Kidney epithelial cell (primary cell): ENCODE data around the gene ULK4. TPM values are rescaled to one million over a fixed set of nuclear protein-coding genes. Genes with fewer than 3 reads are reported as not detected.

Experiments used
- DNase-seq: peaks from one replicate; pipeline ENCODE4 v3.0.0-alpha.2; 2010; ENCODE audit warnings: low read depth
- H3K27me3 ChIP-seq: 2 replicates; pipeline ENCODE4 v1.6.0; 2011; ENCODE audit warnings: low read length; ENCODE audit not compliant: control insufficient read depth, insufficient read depth
- H3K36me3 ChIP-seq: 2 replicates; pipeline ENCODE4 v1.5.1; 2011; ENCODE audit warnings: low read length; ENCODE audit not compliant: control insufficient read depth, insufficient read depth
- H3K4me3 ChIP-seq: 2 replicates; pipeline ENCODE4 v1.5.1; 2011; ENCODE audit warnings: low read depth, mild to moderate bottlenecking, control low read depth, low read length
- CTCF ChIP-seq: IDR thresholded peaks from 2 replicates; pipeline ENCODE4 v1.5.1; 2011; ENCODE audit warnings: mild to moderate bottlenecking, moderate library complexity, low read length, control low read depth, inconsistent platforms; ENCODE audit not compliant: insufficient read depth, poor library complexity, severe bottlenecking
- total RNA-seq: library from RNA; depleted of rRNA; stranded (reverse); fragments of >200 nt; gene quantifications from 2 replicates; pipeline ENCODE4 v1.2.3, GENCODE V29; 2015

The ULK4 gene
- total RNA-seq, 1 donor from 2014 or later = 18.3 TPM

GRCh38 chr3:41222501-41222900 is 739.4 kb downstream of the ULK4 start:
- H3K27me3 ChIP-seq = no peaks in the 10 kb centered on the region
- TF ChIP-seq CTCF = no peak
- no peak overlapping the region for H3K4me3 ChIP-seq
- H3K36me3 ChIP-seq = peaks cover 3% of the 10 kb centered on the region
- DNase-seq = no peak

DNA sequence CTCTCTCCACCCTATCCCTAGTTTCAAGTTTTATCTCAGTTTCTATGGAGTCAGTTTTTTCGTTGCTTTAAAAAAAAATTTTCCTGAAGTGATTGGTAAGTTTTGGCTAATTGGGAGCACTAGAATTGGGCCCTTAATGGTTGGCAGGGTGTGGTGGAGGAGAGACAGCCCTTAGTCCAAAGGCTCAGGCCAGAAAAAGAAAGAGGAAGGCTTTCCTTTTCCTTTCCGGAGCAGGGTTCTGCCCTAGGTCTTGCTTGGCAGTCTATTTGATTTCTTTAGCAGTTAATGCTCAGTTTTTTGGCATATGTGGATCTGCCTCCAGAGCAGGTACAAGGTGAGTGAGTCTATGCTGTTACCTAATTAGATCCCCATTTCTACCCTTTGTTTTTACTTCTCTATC is 739.9 kb downstream of the ULK4 start:
- H3K36me3 ChIP-seq = peaks cover 3% of the 10 kb centered on the region
- DNase-seq = no peak
- H3K27me3 ChIP-seq = no peaks in the 10 kb centered on the region
- no peak overlapping the region for H3K4me3 ChIP-seq
- no peak for TF ChIP-seq CTCF

DNA sequence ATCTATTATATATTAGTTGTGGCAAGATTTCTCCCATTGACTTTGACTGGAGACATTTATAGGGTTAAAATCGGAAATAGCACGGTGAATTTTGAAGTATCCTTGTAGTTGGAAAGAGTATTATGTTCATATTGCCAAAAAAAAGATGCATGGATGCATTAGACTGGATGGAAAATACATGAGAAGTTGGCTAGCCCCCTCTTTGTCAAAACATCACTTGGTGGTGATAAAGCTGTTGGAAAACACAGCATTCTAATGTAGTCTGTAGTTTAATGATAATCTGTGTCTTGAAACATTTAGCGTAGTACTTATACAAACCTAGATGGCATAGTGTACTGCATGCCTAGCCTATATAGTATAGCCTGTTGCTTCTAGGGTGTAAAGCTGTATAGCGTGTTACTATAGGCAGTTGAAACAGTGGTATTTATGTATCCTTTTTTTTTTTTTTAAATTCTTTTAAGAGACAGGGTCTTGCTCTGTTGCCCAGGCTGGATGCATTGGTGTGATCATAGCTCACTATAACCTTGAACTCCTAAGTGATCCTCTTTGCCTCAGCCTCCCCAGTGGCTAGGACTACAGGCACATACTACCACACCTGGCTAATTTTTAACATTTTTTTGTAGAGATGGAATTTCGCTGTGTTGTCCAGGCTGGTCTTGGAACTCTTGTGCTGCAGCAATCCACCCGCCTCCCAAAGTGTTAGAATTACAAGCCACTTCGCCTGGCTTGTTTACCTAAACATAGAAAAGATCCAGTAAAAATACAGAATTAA is 740.8 kb downstream of the ULK4 start:
- peaks cover 3% of the 10 kb centered on the region for H3K36me3 ChIP-seq
- no peaks in the 10 kb centered on the region for H3K27me3 ChIP-seq
- no peak overlapping the region for H3K4me3 ChIP-seq
- DNase-seq = no peak
- TF ChIP-seq CTCF = no peak

DNA sequence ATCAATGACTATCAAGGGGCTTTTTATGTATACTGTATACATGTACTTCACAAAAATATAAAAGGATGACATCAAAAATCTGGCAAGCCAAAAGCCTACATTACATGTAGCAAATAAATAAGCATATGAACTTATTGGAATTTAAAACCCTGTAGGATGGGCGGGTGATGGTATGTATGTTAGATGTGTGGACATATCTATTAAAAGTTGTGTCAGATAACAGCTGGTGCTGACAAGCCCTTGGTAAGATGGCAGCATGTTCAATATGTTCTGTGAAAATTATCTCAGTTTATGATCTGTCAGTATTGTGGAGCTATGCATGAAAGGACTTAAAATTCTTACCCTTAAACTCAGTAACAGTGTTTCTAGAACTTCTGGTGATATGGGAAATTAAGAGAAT is 742.5 kb downstream of the ULK4 start:
- Histone ChIP-seq H3K36me3 (no peaks in the 10 kb centered on the region), H3K27me3 (no peaks in the 10 kb centered on the region), H3K4me3 (no peak overlapping the region)
- DNase-seq = no peak
- no peak for TF ChIP-seq CTCF

GRCh38 chr3:41216993-41217392 is 744.9 kb downstream of the ULK4 start:
- no peak for TF ChIP-seq CTCF
- Histone ChIP-seq H3K27me3 (no peaks in the 10 kb centered on the region), H3K4me3 (no peak overlapping the region), H3K36me3 (no peaks in the 10 kb centered on the region)
- no peak for DNase-seq

GRCh38 chr3:41216422-41216821 is 745.5 kb downstream of the ULK4 start:
- no peak for DNase-seq
- Histone ChIP-seq H3K4me3 (no peak overlapping the region), H3K27me3 (no peaks in the 10 kb centered on the region), H3K36me3 (no peaks in the 10 kb centered on the region)
- TF ChIP-seq CTCF = no peak
